T-helper 2 cell treated with Interferon-gamma antibody and Interleukin-4, amounts not matched to agents 5 μg/mL and 100 μg/mL, for 36 hours (primary cell): ENCODE measurements around the gene CD28.
"Not testable (repeated sequence)": the region's sequence is repeated elsewhere in the genome, so short reads cannot be mapped to it uniquely, and the experiment has no call there.

Source experiments
- DNase-seq: peaks from one replicate; pipeline ENCODE4 v3.0.0; 2021; ENCODE audit warnings: low spot score
- H3K27ac Mint-ChIP-seq: one replicate; pipeline ENCODE4 v1.8.0; 2021; ENCODE audit warnings: mild to moderate bottlenecking, mixed read lengths
- H3K27me3 Mint-ChIP-seq: one replicate; pipeline ENCODE4 v1.8.0; 2021; ENCODE audit warnings: low read depth, mixed read lengths
- H3K36me3 Mint-ChIP-seq: one replicate; pipeline ENCODE4 v1.8.0; 2021; ENCODE audit warnings: low read depth, mixed read lengths
- H3K4me1 Mint-ChIP-seq: one replicate; pipeline ENCODE4 v1.8.0; 2021; ENCODE audit warnings: low read depth, mixed read lengths
- H3K4me3 Mint-ChIP-seq: one replicate; pipeline ENCODE4 v1.8.0; 2022; ENCODE audit warnings: mild to moderate bottlenecking, moderate library complexity, mixed read lengths
- H3K9me3 Mint-ChIP-seq: one replicate; pipeline ENCODE4 v1.8.0; 2021; ENCODE audit warnings: mixed read lengths

Gene CD28

GRCh38 chr2:203692031-203692710 is 14.3 kb upstream of the CD28 start:
- H3K36me3 Mint-ChIP-seq: no peaks in the 10 kb centered on the region
- H3K27ac Mint-ChIP-seq: no peak overlapping the region
- no peaks in the 10 kb centered on the region for H3K9me3 Mint-ChIP-seq
- no peaks in the 10 kb centered on the region for H3K27me3 Mint-ChIP-seq
- H3K4me1 Mint-ChIP-seq: peaks cover 28% of the 10 kb centered on the region
- no peak for DNase-seq
- no peak overlapping the region for H3K4me3 Mint-ChIP-seq

GRCh38 chr2:203693242-203693879 is 13.1 kb upstream of the CD28 start:
- H3K4me1 Mint-ChIP-seq: peaks cover 31% of the 10 kb centered on the region
- H3K4me3 Mint-ChIP-seq: no peak overlapping the region
- no peak overlapping the region for H3K27ac Mint-ChIP-seq
- no peaks in the 10 kb centered on the region for H3K36me3 Mint-ChIP-seq
- peaks cover 3% of the 10 kb centered on the region for H3K9me3 Mint-ChIP-seq
- no peaks in the 10 kb centered on the region for H3K27me3 Mint-ChIP-seq
- DNase-seq: no peak

- no peak for DNase-seq
- peaks cover 6% of the 10 kb centered on the region for H3K9me3 Mint-ChIP-seq
- no peaks in the 10 kb centered on the region for H3K36me3 Mint-ChIP-seq
- no peak overlapping the region for H3K27ac Mint-ChIP-seq
- peaks cover 31% of the 10 kb centered on the region for H3K4me1 Mint-ChIP-seq
- no peak overlapping the region for H3K4me3 Mint-ChIP-seq
- no peaks in the 10 kb centered on the region for H3K27me3 Mint-ChIP-seq
Measured at GRCh38 chr2:203694191-203694590, 12.2 kb upstream of the CD28 start.

DNA sequence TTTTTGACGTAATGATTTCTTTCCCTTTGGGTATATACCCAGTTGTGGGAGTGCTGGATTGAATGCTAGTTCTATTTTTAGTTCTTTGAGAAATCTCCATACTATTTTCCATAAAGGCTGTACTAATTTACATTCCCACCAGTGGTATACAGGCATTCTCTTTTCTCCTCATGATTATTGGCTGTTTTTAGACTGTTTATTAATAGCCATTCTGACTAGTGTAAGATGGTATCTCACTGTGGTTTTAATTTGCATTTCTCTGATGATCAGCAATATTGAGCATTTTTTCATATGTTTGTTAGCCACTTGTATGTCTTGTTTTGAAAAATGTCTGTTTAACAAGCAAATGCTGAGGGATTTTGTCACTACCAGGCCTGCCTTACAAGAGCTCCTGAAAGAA is 9.2 kb upstream of the CD28 start:
- peaks cover 20% of the 10 kb centered on the region for H3K4me1 Mint-ChIP-seq
- no peak for DNase-seq
- no peaks in the 10 kb centered on the region for H3K27me3 Mint-ChIP-seq
- peaks cover 6% of the 10 kb centered on the region for H3K9me3 Mint-ChIP-seq
- no peaks in the 10 kb centered on the region for H3K36me3 Mint-ChIP-seq
- no peak overlapping the region for H3K4me3 Mint-ChIP-seq
- H3K27ac Mint-ChIP-seq: no peak overlapping the region

DNA sequence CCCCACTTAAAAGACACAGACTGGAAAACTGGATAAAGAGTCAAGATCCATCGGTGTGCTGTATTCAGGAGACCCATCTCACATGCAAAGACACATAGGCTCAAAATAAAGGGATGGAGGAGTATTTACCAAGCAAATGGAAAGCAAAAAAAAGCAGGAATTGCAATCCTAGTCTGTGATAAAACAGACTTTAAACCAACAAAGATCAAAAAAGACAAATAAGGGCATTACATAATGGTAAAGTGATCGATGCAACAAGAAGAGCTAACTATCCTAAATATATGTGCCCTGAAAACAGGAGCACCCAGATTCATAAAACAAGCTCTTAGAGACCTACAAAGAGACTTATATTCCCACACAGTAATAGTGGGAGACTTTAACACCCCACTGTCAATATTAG is 8.7 kb upstream of the CD28 start:
- not testable (repeated sequence) for H3K27ac Mint-ChIP-seq, H3K27me3 Mint-ChIP-seq, H3K36me3 Mint-ChIP-seq, H3K9me3 Mint-ChIP-seq, H3K4me3 Mint-ChIP-seq, DNase-seq
- H3K4me1 Mint-ChIP-seq: peaks cover 22% of the 10 kb centered on the region

GRCh38 chr2:203698410-203698809 is 8.0 kb upstream of the CD28 start:
- peaks cover 20% of the 10 kb centered on the region for H3K4me1 Mint-ChIP-seq
- H3K27me3 Mint-ChIP-seq, H3K27ac Mint-ChIP-seq: not testable (repeated sequence)

GRCh38 chr2:203704430-203704829 is 2.0 kb upstream of the CD28 start:
- peaks cover 11% of the 10 kb centered on the region for H3K9me3 Mint-ChIP-seq
- H3K36me3 Mint-ChIP-seq: peaks cover 22% of the 10 kb centered on the region
- peak overlapping the region; percentile 12 for H3K27ac Mint-ChIP-seq
- no peaks in the 10 kb centered on the region for H3K27me3 Mint-ChIP-seq
- DNase-seq: no peak
- H3K4me1 Mint-ChIP-seq: peaks cover 29% of the 10 kb centered on the region
- H3K4me3 Mint-ChIP-seq: peak overlapping the region; percentile 14

More at GRCh38 chr2:203698410-203698809, 8.0 kb upstream of the CD28 start:
- H3K36me3 Mint-ChIP-seq, DNase-seq, H3K4me3 Mint-ChIP-seq: not testable (repeated sequence)
- peaks cover 14% of the 10 kb centered on the region for H3K9me3 Mint-ChIP-seq

DNA sequence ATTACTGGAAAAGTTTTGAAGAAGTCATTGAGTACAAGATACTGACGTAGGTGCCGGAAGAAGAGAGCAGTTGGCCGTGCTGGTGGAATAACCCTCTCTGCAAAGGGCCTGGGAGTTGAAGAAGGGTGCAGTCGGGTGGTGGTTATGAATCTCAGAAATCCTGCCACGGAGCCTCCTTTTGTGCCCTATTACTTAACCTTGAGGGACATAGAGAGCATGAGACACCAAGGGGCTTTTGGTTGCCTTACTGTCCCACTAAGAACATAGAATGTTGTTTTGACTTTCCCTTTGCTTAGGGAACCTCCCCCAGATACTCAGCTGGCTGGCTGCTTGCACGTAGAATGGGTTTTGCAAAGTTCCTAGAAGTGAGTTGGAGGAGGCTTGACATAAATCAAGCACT is 1.3 kb upstream of the CD28 start:
- Mint-ChIP-seq H3K36me3 (peaks cover 29% of the 10 kb centered on the region), H3K27ac (peak overlapping the region; percentile 100), H3K4me3 (peak overlapping the region; percentile 85), H3K4me1 (peaks cover 32% of the 10 kb centered on the region), H3K27me3 (no peaks in the 10 kb centered on the region), H3K9me3 (peaks cover 11% of the 10 kb centered on the region)
- DNase-seq: peak; percentile 71

- H3K27ac Mint-ChIP-seq: peak overlapping the region; percentile 100
- H3K9me3 Mint-ChIP-seq: peaks cover 11% of the 10 kb centered on the region
- peaks cover 49% of the 10 kb centered on the region for H3K4me1 Mint-ChIP-seq
- peaks cover 47% of the 10 kb centered on the region for H3K36me3 Mint-ChIP-seq
- peak overlapping the region; percentile 85 for H3K4me3 Mint-ChIP-seq
- H3K27me3 Mint-ChIP-seq: no peaks in the 10 kb centered on the region
- DNase-seq: no peak
Measured at GRCh38 chr2:203707530-203707929, 1.1 kb downstream of the CD28 start.

DNA sequence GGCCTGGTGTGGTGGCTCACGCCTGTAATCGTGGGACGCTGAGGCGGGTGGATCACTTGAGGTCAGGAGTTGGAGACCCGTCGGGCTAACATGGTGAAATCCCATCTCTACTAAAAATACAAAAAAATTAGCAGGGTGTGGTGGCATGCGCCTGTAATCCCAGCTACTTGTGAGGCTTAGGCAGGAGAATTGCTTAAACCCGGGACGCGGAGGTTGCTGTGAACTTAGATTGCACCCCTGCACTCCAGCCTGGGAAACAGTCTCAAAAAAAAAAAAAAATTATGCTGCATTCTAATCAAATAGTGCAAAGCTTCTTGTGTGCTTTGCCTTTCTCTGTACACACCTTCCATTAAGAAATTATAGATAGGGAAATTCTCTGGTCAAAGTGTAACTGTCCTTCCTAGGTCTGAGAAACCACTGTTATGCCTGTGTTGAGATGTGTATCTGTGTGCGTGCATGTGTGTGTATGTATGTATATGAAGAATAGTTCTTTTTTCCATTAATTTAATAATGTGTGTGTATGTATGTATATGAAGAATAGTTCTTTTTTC is 2.5 kb downstream of the CD28 start:
- Mint-ChIP-seq H3K27ac (peak overlapping the region; percentile 100), H3K9me3 (no peaks in the 10 kb centered on the region), H3K27me3 (no peaks in the 10 kb centered on the region), H3K4me3 (peak overlapping the region; percentile 85), H3K36me3 (peaks cover 60% of the 10 kb centered on the region), H3K4me1 (peaks cover 59% of the 10 kb centered on the region)
- DNase-seq: no peak

DNA sequence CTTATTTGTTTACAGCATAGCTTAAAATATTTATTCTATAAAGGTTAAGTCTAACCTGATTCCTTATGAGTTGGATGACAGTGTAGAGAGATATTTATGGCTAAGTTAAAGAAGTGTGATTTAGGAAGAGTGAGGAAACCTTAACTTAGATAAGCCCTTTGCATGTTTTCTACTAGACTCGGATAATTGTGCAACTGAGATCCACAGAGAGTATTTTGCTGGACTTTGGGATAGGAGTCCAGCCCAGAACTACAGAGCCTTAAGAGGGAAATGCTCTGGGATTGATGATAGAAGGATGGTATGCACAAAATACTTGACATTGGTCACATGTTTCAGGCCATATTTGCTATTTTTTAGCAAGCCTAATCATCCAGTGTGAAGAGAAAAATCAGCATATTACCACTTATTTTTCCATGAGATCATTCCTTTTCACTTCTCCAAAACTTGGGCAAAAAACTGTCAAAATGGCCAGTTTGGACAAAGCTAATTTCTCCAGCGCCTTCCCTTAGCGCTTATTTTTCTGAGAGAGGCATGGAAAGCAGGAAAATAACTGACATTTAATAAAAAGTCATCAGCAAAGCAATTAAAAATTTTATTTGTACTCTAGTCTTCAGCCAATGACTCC is 3.1 kb downstream of the CD28 start:
- no peaks in the 10 kb centered on the region for H3K9me3 Mint-ChIP-seq
- H3K36me3 Mint-ChIP-seq: peaks cover 65% of the 10 kb centered on the region
- peak overlapping the region; percentile 100 for H3K27ac Mint-ChIP-seq
- peaks cover 59% of the 10 kb centered on the region for H3K4me1 Mint-ChIP-seq
- no peak for DNase-seq
- peak overlapping the region; percentile 85 for H3K4me3 Mint-ChIP-seq
- no peaks in the 10 kb centered on the region for H3K27me3 Mint-ChIP-seq

DNA sequence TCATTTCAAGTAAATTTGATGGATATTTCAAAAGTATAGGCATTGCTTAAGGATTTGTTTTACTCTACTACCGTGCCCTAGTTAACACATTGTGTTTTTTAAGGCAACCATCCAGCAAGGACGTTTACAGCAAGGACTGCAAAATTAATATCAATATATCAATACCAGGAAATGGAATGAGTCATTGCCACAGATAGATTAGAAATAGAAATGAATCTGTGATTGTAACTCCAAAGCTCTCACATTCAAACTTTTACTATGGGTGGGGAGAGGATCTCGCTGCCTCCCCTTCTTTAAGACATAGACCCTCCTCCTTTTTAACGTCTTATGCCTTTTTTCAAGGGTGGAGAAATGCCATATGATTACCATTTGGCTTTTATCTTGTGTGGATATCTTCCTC is 3.8 kb downstream of the CD28 start:
- Mint-ChIP-seq H3K4me3 (peak overlapping the region; percentile 85), H3K27me3 (no peaks in the 10 kb centered on the region), H3K36me3 (peaks cover 66% of the 10 kb centered on the region), H3K4me1 (peaks cover 57% of the 10 kb centered on the region), H3K27ac (peak overlapping the region; percentile 100), H3K9me3 (no peaks in the 10 kb centered on the region)
- no peak for DNase-seq

DNA sequence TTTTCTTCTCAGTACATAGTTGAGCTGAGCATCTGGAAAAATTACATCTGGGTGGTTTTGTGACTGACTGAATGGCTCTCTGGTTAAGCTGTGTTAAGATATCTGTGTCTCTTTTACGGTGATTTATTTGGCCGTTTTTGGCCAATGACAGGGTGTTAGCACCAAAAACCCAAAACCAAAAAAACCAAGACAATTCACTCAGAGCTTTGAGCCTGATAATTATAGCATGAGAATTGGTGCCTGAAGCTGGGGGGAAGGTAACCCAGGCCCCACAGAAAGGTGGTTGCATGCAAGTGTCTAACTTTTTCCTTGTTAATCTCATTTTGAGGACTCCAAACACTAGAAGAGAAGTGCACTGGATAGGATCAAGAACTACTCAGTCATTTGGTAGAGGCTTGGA is 4.5 kb downstream of the CD28 start:
- H3K27me3 Mint-ChIP-seq: no peaks in the 10 kb centered on the region
- peaks cover 57% of the 10 kb centered on the region for H3K4me1 Mint-ChIP-seq
- peak overlapping the region; percentile 85 for H3K4me3 Mint-ChIP-seq
- H3K36me3 Mint-ChIP-seq: peaks cover 72% of the 10 kb centered on the region
- no peaks in the 10 kb centered on the region for H3K9me3 Mint-ChIP-seq
- peak overlapping the region; percentile 100 for H3K27ac Mint-ChIP-seq
- no peak for DNase-seq

DNA sequence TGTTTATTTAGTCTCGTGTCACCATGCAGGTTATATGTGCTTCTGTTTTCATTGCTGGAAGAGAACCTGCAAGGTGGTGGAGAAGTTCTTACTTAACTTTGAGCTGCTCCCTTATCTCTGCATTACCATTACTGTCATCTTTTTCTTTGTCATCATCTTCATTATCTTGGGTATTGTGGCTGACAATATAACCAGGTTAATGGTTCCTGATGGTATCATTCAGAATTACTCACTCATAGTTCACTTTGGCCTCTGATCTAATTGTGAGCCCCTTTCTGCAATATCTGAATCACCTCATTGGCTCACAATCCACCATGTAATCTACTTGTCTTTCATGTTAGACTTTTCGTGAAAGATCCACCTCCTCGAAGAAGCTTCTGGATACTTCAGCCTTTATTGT is 5.0 kb downstream of the CD28 start:
- peak overlapping the region; percentile 85 for H3K4me3 Mint-ChIP-seq
- H3K9me3 Mint-ChIP-seq: no peaks in the 10 kb centered on the region
- peaks cover 58% of the 10 kb centered on the region for H3K4me1 Mint-ChIP-seq
- no peak for DNase-seq
- peak overlapping the region; percentile 100 for H3K27ac Mint-ChIP-seq
- no peaks in the 10 kb centered on the region for H3K27me3 Mint-ChIP-seq
- H3K36me3 Mint-ChIP-seq: peaks cover 77% of the 10 kb centered on the region
